HG03064 (cell line): ENCODE data around the gene EIF4G2.

Experiments
- ATAC-seq: cut with Tn5 transposase; IDR thresholded peaks from one replicate; pipeline ENCODE4 v1.9.1; 2021; ENCODE audit warnings: low read depth; ENCODE audit not compliant: unreplicated experiment

Gene EIF4G2

GRCh38 chr11:10809373-10810160, 841 bp upstream of the EIF4G2 start:
- peak; percentile 15 for ATAC-seq

GRCh38 chr11:10808235-10808552, 532 bp downstream of the EIF4G2 start:
- peak; percentile 23 for ATAC-seq

GRCh38 chr11:10807493-10808234, 1.1 kb downstream of the EIF4G2 start:
- ATAC-seq = peak; percentile 10

- no peak for ATAC-seq
These were observed 2.5 kb downstream of the EIF4G2 start for GRCh38 chr11:10806206-10806605.

GRCh38 chr11:10805741-10806140, 3.0 kb downstream of the EIF4G2 start:
- no peak for ATAC-seq

GRCh38 chr11:10803676-10804075, 5.0 kb downstream of the EIF4G2 start:
- ATAC-seq = no peak

GRCh38 chr11:10800292-10800691, 8.4 kb downstream of the EIF4G2 start:
- no peak for ATAC-seq

- ATAC-seq = no peak
These were observed 10.3 kb downstream of the EIF4G2 start for GRCh38 chr11:10798330-10798928.

GRCh38 chr11:10797531-10797930, 11.2 kb downstream of the EIF4G2 start:
- no peak for ATAC-seq

GRCh38 chr11:10797001-10797400, 11.7 kb downstream of the EIF4G2 start:
- no peak for ATAC-seq

- no peak for ATAC-seq
These were observed 12.5 kb downstream of the EIF4G2 start for GRCh38 chr11:10796191-10796590.

GRCh38 chr11:10793470-10794255, 15.1 kb downstream of the EIF4G2 start:
- ATAC-seq = no peak

GRCh38 chr11:10792385-10793068, 16.2 kb downstream of the EIF4G2 start:
- peak; percentile 78 for ATAC-seq

- no peak for ATAC-seq
These were observed 22.3 kb downstream of the EIF4G2 start for GRCh38 chr11:10786451-10786850.

- ATAC-seq = no peak
These were observed 23.6 kb downstream of the EIF4G2 start for GRCh38 chr11:10785146-10785474.

- no peak for ATAC-seq
These were observed 24.2 kb downstream of the EIF4G2 start for GRCh38 chr11:10784232-10785145.

- no peak for ATAC-seq
These were observed 28.7 kb downstream of the EIF4G2 start for GRCh38 chr11:10780040-10780439.

- ATAC-seq = no peak
These were observed 29.6 kb downstream of the EIF4G2 start for GRCh38 chr11:10779086-10779485.

- ATAC-seq = no peak
These were observed 30.3 kb downstream of the EIF4G2 start for GRCh38 chr11:10778217-10778970.
